CD4-positive, alpha-beta T cell treated with Interleukin-21 for 1 hour (primary cell): ENCODE data around the gene USP17L28.
A peak's percentile ranks its signal among the peaks of the same experiment; 100 is the strongest.
"Not testable (repeated sequence)": the region's sequence is repeated elsewhere in the genome, so short reads cannot be mapped to it uniquely, and the experiment has no call there.

Source experiments
- DNase-seq: peaks from one replicate; pipeline ENCODE4 v3.0.0-alpha.2; 2020

USP17L28 gene

GRCh38 chr4:9348593-9348992, at the start of gene USP17L28:
TSS of gene USP17L28 (plus strand) at chr4:9348893. CDS start at chr4:9348893, 0 bp downstream.
- not testable (repeated sequence) for DNase-seq

- not testable (repeated sequence) for DNase-seq
Measured at GRCh38 chr4:9324191-9324590, 24.5 kb upstream of the USP17L28 start.

GRCh38 chr4:9324865-9325264, 23.8 kb upstream of the USP17L28 start, which contains the start of gene USP17L24:
TSS of gene USP17L24 (plus strand) at chr4:9325165. CDS start at chr4:9325165, 0 bp downstream.
- not testable (repeated sequence) for DNase-seq

- DNase-seq: not testable (repeated sequence)
Measured at GRCh38 chr4:9329611-9330010, 19.1 kb upstream of the USP17L28 start, which contains the start of gene USP17L25. TSS of gene USP17L25 (plus strand) at chr4:9329911. CDS start at chr4:9329911, 0 bp downstream.

- DNase-seq: not testable (repeated sequence)
Measured at GRCh38 chr4:9334358-9334757, 14.3 kb upstream of the USP17L28 start, which contains the start of gene USP17L26. TSS of gene USP17L26 (plus strand) at chr4:9334658. CDS start at chr4:9334658, 0 bp downstream.

- not testable (repeated sequence) for DNase-seq
Measured at GRCh38 chr4:9339103-9339502, 9.6 kb upstream of the USP17L28 start, which contains the start of gene USP17L5. TSS of gene USP17L5 (plus strand) at chr4:9339403. CDS start at chr4:9339403, 0 bp downstream.

- not testable (repeated sequence) for DNase-seq
Measured at GRCh38 chr4:9343848-9344247, 4.8 kb upstream of the USP17L28 start, which contains the start of gene USP17L27. TSS of gene USP17L27 (plus strand) at chr4:9344148. CDS start at chr4:9344148, 0 bp downstream.

- DNase-seq: not testable (repeated sequence)
Measured at GRCh38 chr4:9350866-9351265, 2.2 kb downstream of the USP17L28 start.

- not testable (repeated sequence) for DNase-seq
Measured at GRCh38 chr4:9353338-9353737, 4.6 kb downstream of the USP17L28 start, which contains the start of gene USP17L29. TSS of gene USP17L29 (plus strand) at chr4:9353638. CDS start at chr4:9353638, 0 bp downstream.

GRCh38 chr4:9362829-9363228, 14.1 kb downstream of the USP17L28 start, which contains the start of gene USP17L30:
TSS of gene USP17L30 (plus strand) at chr4:9363129. CDS start at chr4:9363129, 0 bp downstream.
- not testable (repeated sequence) for DNase-seq

GRCh38 chr4:9379881-9380280, 31.2 kb downstream of the USP17L28 start:
- DNase-seq: not testable (repeated sequence)

- DNase-seq: peak; percentile 65
Measured at GRCh38 chr4:9381012-9381534, 32.4 kb downstream of the USP17L28 start.

- no peak for DNase-seq
Measured at GRCh38 chr4:9384126-9384525, 35.4 kb downstream of the USP17L28 start.

- DNase-seq: not testable (repeated sequence)
Measured at GRCh38 chr4:9389001-9389400, 40.3 kb downstream of the USP17L28 start.
